ENCODE measurements around the gene EYS. TPM values are rescaled to one million over a fixed set of nuclear protein-coding genes. Genes with fewer than 3 reads are reported as not detected.

The EYS gene
- total and polyA plus RNA-seq, 2 experiments from 2014 or later: under 0.01 to 0.15 TPM

GRCh38 chr6:63923139-63923739 lies 1783.8 kb downstream of the EYS start:
- TF ChIP-seq CTCF (IDR thresholded peaks at IDR 0.05; ENCODE audit: low read depth, low read length): peak; percentile 64
- DNase-seq (ENCODE audit: low read depth in 1 of 2, low spot score in 1 of 2): peak; percentile 60 to 63
- H3K4me1 ChIP-seq (ENCODE audit: low read depth): peaks cover 17% of the 10 kb centered on the region
- H3K4me3 ChIP-seq: no peak overlapping the region
- H3K27ac ChIP-seq: no peak overlapping the region
- H3K9me3 ChIP-seq (ENCODE audit: low read depth): no peaks in the 10 kb centered on the region
- no peaks in the 10 kb centered on the region for H3K27me3 ChIP-seq
- no peaks in the 10 kb centered on the region for H3K36me3 ChIP-seq

GRCh38 chr6:63919556-63920110 lies 1787.4 kb downstream of the EYS start:
- Histone ChIP-seq H3K9me3 (ENCODE audit: low read depth) (no peaks in the 10 kb centered on the region), H3K36me3 (no peaks in the 10 kb centered on the region), H3K4me3 (no peak overlapping the region), H3K27ac (no peak overlapping the region), H3K4me1 (ENCODE audit: low read depth) (peaks cover 4% of the 10 kb centered on the region), H3K27me3 (no peaks in the 10 kb centered on the region)
- TF ChIP-seq CTCF (IDR thresholded peaks at IDR 0.05; ENCODE audit: low read depth, low read length): no peak
- peak in 1 of 2 donors; percentile 14 for DNase-seq (ENCODE audit: low read depth in 1 of 2, low spot score in 1 of 2)

GRCh38 chr6:63912887-63913286 lies 1794.1 kb downstream of the EYS start:
- Histone ChIP-seq H3K4me1 (ENCODE audit: low read depth) (peaks cover 2% of the 10 kb centered on the region), H3K4me3 (no peak overlapping the region), H3K27ac (no peak overlapping the region), H3K9me3 (ENCODE audit: low read depth) (no peaks in the 10 kb centered on the region), H3K36me3 (no peaks in the 10 kb centered on the region), H3K27me3 (no peaks in the 10 kb centered on the region)
- DNase-seq (ENCODE audit: low read depth in 1 of 2, low spot score in 1 of 2): peak in 1 of 2 donors; percentile 10
- no peak for TF ChIP-seq CTCF (IDR thresholded peaks at IDR 0.05; ENCODE audit: low read depth, low read length)

- no peak overlapping the region for H3K27ac ChIP-seq
- TF ChIP-seq CTCF (IDR thresholded peaks at IDR 0.05; ENCODE audit: low read depth, low read length): no peak
- no peaks in the 10 kb centered on the region for H3K9me3 ChIP-seq (ENCODE audit: low read depth)
- DNase-seq (ENCODE audit: low read depth in 1 of 2, low spot score in 1 of 2): peak in 1 of 2 donors; percentile 55
- H3K4me1 ChIP-seq (ENCODE audit: low read depth): no peaks in the 10 kb centered on the region
- no peaks in the 10 kb centered on the region for H3K36me3 ChIP-seq
- H3K27me3 ChIP-seq: no peaks in the 10 kb centered on the region
- no peak overlapping the region for H3K4me3 ChIP-seq
Observed at GRCh38 chr6:63910863-63911551, 1796.0 kb downstream of the EYS start.

GRCh38 chr6:63904650-63905248 lies 1802.3 kb downstream of the EYS start:
- DNase-seq (ENCODE audit: low read depth in 1 of 2, low spot score in 1 of 2): peak in 1 of 2 donors; percentile 96
- no peaks in the 10 kb centered on the region for H3K36me3 ChIP-seq
- H3K4me3 ChIP-seq: no peak overlapping the region
- H3K9me3 ChIP-seq (ENCODE audit: low read depth): no peaks in the 10 kb centered on the region
- no peak overlapping the region for H3K27ac ChIP-seq
- no peaks in the 10 kb centered on the region for H3K27me3 ChIP-seq
- H3K4me1 ChIP-seq (ENCODE audit: low read depth): no peaks in the 10 kb centered on the region
- no peak for TF ChIP-seq CTCF (IDR thresholded peaks at IDR 0.05; ENCODE audit: low read depth, low read length)

All from cardiac muscle cell (in vitro differentiated cells and primary cell).